Stimulated activated CD8-positive, alpha-beta memory T cell treated with anti-CD3 and anti-CD28 coated beads, Interleukin-12 subunit alpha, Interleukin-12 subunit beta, amount 100 ng/mL, for 24 hours (primary cell): Measurements from ENCODE around the gene FRS3.
A peak's percentile ranks its signal among the peaks of the same experiment; 100 is the strongest.
"Not testable (repeated sequence)": the region's sequence is repeated elsewhere in the genome, so short reads cannot be mapped to it uniquely, and the experiment has no call there.

ENCODE experiments used
- DNase-seq: peaks from one replicate; pipeline ENCODE4 v3.0.0-alpha.2; 2020; ENCODE audit errors: extremely low read depth

FRS3 gene, protein sequence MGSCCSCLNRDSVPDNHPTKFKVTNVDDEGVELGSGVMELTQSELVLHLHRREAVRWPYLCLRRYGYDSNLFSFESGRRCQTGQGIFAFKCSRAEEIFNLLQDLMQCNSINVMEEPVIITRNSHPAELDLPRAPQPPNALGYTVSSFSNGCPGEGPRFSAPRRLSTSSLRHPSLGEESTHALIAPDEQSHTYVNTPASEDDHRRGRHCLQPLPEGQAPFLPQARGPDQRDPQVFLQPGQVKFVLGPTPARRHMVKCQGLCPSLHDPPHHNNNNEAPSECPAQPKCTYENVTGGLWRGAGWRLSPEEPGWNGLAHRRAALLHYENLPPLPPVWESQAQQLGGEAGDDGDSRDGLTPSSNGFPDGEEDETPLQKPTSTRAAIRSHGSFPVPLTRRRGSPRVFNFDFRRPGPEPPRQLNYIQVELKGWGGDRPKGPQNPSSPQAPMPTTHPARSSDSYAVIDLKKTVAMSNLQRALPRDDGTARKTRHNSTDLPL

DNA sequence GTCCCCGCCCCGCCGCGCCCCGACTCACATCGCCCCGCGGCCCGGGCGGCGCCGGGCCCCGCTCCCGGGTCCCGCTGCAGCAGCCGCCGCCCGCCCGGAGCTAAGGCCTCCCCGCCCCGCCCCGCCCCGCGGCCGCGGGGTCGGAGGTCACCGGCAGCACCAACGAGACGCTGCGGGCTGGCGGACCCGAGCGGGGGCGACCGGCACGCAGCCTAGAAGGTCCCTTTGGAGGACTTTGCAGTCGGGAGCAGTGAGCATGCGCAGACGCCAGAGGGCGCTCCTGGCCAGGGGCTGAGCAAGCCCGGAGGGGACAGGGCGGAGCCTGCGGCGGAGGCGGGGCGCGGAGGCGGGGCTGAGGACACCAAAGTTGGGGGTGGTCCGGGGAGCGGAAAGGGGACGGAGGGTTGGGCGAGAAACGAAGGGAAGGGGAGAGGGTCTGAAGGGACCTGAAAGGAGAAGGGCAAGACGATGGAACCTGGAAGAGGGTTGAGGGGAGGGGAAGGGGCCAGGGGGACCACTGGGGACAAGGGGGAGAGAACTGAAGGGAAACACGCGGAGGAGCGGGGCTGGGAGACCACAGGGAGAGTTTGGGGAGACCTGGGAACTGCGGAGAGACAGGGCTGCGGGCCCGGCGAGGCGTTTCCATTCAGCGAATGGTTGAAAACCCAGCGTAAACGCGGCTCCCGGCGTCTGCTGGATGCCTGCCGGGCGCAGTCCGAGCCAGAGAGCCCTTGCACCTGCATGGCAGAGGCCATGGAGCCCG, at the start of gene FRS3:
TSS of gene FRS3 (minus strand) at position 113 of the 763 bp plus-strand sequence. CDS start 2,913 bp downstream, outside the sequence.
- DNase-seq: peak; percentile 97

DNA sequence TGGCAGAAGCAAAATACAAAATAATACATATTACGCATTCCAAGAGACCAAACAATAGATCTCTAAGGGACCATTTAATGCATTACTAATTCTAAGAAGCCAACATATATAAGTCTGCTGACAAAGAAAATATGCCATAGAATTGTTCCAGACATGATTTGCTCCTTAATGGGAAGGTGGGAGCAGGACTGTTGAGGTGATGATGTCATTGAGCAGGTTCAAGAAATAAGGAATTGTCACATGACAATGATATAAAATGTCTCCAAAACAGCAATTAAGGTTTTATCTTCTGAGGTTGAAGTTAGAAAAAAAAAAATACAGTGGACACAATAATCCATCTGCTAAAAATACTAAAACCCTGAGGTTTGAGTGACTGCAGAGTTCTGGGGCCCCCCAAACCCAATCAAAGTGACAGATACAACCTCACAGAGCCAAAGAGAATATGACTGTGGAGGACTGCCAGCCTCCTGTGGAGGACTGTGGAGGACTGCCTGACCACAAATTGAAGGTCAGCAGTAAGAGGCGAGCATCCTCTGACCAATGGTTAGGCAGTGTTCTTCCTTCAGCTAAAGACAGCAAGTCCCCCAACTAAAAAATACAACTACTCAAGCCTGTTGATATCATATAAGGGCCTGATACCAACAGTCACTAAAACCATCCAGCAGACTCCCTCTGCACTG, 46.8 kb upstream of the FRS3 start:
- DNase-seq: no peak

DNA sequence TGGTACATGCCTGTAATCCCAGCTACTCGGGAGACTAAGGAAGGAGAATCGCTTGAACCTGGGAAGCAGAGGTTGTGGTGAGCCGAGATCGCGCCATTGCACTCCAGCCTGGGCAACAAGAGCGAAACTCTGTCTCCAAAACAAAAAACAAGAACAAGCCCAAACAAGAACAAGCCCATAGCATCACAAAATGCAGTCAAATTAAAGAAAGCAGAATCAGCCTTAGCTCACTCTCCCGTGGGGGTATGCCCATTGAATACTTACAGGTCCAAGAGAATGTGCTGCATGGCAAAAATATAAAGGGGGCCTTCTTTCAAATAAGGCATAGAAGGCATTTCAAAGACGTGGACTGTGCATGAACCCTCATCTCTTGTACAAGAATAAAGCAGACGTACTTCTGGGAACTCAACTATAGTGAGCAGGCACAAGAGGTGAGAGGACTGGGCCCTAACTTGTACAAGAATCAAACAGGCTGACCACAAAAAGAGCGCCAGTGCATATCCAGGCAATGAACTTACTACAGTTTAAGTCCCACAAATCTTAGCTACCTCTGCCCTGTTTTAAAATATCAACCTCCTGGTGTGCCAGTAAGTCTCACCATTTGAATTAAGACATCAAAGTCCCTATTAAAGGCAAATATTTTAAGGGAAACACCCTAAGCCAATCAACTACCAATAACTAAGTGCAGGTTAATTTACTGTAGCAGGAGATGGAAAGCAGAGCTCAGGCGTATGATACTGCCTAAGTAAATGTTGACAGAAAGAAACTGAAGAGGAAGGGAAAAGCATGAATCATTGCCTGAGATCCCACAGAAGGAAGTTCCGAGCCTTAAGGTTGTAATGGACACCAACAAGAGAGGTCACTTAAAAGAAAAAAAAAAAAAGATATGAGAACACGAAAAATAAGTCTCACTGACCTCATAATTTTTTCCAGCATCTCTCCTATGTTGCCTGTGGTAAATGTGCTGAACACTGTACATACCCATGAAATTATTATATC, 45.2 kb upstream of the FRS3 start:
- no peak for DNase-seq

DNA sequence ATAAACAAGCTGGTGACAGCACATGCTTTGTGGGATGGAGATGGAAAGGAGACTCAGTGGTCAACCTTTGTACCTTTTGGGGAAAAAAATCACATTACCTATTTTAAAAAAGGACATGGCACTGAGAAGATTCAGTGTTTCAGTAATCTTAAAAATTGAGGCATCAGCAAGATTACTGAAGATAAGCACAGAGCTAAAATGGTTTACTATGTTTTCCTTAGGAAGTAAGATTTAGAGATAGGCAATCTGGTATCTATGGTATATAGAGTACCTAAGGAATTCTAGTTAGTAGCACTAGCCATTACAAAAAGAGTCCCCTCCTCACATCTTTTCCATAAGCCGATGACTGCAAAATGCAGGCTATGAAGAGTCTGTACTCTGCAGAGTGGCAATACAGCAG, 43.5 kb upstream of the FRS3 start:
- no peak for DNase-seq

DNA sequence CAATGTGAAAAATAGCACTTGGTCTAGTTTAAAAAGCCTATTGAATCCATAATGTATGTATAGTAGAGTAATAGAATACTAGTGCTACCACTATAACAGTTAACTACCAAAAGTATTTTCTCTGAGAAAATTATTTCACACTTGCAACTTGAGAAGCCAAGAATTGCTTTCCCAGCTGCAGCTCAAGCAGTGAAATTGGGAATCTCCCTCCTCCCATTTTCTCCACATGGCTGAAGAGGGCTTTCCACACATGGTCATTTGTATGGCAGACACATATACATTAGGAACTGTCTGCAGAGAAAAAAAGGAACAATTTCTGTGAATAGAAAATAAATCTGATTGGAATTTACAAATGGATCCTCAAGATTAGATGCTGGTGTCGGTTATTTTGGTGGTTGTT, 42.3 kb upstream of the FRS3 start:
- DNase-seq: no peak

DNA sequence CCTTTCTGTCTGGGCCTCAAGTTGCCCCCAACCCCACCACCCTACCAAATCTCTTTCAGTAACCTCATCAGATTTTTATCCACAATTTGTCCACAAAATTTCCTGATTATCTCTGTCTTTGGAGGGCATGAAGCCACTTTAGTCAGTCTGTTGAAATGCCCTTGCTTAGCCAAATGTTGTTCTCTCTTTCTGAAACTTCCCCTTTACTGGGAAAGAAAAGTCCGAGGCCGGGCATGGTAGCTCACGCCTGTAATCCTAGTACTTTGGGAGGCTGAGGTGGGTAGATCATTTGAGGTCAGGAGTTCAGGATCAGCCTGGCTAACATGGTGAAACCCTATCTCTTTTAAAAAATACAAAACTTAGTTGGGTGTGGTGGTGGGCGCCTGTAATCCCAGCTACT, 41.6 kb upstream of the FRS3 start:
- no peak for DNase-seq

DNA sequence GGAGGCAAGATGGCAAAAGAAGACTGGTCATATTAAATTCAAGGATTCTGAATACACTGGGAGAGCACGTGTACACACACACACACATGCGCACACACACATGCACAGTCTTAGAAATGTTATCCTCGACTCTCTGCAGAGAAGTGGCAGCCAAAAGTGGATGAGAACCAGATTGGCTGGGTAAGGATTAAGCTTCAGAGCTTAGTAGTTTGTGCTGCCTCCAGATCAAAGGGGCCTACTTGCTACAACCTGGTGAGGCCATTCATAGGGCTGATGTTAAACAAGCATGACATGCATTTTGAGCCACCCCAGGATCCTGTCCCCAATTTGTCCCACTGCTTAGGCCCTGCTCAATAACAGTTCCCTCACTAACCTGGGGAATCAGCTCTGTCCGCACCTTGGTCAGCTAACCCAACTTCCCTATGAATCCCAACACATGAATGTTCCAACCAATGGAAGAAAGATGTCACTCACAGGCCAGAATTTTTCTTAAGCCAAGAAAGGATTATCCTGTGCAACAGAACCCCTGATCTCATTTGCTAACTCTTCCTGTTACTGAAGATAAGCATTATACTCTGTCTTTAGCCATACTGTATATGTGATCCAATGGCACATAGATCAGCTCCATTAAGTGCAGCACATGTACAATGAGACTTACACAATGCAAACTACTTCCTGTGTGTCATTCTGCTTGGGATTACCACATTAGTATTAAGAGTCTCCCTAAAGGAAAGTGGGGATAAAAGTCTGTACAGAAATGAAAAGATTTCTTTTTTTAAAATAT, 38.8 kb upstream of the FRS3 start:
- no peak for DNase-seq

DNA sequence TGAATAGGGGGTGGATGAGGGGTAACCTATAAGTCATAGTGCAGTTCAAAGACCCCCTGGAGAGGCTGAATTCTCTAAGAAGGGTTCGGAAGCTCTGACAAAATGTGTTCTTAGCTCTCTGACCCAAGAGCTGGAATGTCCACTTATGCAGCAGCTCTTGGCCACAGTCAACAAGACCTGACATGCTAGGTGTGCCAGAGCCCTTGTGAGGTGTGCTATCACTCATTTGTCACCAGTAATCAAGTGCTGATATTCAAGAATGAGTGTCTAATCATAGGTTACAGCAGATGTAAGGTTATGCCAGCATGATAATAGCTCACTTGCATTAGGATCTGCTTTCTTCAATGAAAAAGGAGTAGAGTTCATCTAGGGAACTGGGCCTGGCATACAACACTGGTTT, 35.9 kb upstream of the FRS3 start:
- DNase-seq: no peak

DNA sequence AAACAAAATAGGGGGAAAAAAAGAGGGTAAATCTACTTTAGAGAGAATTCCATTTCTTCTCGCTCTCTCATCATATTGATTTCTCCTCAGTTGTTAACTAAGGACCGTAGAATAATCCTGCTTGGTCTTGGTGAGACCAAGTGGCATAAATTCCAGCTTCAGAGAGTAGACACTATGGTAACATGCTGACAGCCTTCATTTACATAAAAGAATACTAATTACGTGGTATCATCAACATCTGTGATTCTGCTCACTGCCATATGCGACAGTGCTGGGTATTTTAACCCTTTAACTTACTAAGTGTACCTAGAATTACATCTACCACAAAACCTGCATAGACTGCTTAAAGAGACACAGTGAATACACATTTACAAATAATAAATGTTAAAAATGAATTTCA, 34.9 kb upstream of the FRS3 start:
- no peak for DNase-seq

DNA sequence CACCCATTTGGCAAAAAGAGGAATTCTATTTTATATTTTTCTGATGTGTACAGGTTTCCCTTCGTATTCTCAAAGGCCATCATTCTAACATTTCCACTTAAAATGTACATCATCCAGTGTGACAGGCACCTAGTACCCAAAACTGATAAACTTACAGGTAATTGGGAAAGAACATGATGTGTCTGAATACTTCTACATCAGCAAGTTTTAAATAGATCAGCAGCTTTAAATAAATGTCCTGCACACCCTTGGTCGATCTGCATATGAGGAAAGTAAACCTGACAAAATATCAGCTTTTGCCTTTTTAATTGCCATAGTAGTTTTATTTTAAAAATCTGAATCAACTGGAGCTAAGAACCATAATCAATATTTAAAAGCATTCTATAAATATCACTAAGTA, 34.3 kb upstream of the FRS3 start:
- DNase-seq: no peak

DNA sequence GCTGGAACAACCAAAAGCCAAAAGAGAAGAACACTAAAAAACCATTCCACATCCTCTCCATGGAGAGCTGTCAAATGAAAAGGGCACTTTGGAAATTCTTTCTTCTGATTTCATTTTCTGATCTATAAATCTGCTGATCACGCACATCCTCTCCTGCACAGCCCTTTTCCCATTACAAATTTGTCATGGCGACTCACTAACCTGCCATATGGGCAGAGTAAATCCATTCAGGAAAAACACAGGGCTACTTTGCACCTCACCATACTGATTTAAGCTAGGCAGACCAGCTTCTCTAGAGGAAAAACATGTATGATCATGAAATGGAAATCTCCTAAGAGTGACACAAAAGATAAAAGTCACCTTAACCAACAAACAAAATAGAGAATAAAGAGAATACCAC, 33.8 kb upstream of the FRS3 start:
- DNase-seq: no peak

DNA sequence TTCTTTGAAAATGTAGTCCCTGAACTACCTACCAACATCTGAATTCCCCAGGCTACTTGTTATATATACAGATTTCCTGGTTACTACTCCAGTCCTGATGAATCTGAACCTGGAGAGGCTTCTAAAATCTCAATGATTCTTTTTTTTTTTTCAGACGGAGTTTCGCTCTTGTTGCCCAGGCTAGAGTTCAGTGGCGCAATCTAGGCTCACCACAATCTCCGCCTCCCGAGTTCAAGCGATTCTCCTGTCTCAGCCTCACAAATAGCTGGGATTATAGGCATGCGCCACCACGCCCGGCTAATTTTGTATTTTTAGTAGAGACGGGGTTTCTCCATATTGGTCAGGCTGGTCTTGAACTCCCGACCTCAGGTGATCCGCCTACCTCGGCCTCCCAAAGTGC, 32.2 kb upstream of the FRS3 start:
- not testable (repeated sequence) for DNase-seq

DNA sequence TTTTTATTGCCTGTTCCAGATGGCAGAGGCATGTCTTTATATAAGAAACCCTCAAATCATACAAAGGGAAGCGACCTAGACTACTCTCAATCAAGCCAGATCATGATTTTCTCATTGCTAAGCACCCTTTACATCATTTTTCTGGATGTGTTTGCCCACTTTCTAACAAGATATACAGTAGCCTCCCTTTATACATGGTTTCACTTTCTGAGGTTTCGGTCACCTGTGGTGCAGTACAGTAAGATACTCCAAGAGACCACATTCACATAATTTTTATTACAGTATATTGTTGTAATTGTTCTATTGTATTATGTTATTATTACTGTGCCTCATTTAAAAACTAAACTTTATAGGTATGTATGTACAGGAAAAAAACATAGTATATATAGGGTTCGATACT, 31.4 kb upstream of the FRS3 start:
- no peak for DNase-seq

DNA sequence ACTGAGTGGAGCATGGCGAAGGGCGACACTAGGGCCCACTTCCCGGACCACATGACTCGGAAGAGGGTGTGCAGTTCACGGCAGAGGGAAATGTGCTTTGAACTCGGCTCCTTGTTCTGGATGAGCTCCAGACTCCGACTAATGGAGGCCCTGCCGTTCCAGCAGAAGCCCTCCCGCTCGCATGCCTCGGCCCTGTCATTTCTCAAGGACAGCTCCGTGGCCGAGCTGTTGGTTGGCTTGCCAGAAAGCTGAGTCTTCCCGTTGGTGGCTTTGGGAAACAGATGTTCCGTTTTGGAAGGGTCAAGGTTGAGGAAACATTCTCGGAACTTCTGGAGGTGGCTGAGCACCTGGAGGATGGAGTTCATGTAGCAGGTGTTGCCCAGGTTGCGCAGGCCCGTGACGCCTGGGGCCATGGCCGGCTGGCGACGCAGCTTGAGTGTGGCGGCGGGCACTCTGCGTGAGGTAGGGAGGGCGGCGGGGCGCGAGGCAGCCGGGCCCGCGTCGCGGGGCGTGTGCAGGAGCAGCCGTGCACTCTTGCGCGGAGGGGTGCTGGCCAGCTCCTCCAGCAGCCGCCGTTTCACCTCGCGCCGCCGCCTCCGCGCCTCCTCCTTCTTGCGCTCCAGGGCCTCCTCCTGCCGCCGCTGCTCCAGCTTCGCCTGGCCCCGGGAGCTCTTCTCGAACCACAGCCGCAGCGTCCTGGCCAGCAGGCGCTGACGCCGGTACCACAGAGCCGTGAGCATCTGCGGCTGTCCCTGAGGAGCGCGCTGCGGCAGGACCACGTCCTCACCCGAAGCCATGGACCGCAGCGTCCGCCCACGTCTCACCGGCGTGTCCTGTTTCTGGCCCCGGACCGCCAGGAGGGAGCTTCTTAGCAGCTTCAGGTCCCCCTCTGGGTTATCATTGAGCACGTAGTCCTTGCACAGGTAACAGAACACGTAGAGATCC, 26.4 kb upstream of the FRS3 start:
- no peak for DNase-seq

DNA sequence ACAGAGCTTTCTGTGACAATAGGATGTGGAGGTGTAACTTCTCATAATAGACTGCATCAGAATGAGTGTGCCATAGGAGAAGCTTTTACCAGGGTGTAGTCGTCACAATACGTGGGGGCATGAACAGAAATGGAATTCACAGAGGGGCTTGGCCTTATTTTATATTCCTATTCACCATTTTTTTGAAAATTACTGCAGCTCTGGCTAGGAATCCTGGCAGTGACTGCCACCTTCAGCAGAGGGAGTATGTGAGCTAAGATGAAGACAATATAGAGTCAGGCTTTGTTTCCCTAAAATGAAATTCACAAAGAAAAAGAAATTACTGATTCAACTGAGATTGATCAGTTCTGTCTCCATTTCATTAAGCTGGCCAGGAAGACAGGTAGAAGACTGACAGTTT, 21.7 kb upstream of the FRS3 start:
- DNase-seq: no peak

DNA sequence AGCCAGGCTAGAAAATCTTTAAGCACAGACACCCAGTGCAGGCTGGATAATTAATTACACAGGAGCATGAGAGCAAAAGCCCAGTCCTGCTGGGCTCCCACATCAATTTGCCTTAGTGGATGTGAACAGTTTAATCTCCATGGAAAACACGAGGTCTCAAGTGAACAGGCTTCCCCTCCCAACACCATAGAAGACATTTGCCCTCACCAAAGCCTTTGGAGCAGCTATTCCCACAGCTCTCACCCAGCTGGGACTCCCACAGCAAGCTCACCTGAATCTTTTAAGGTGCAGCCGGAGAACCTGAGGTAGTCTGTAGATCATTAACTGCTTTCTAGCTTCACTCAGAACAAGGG, 19.8 kb upstream of the FRS3 start:
- DNase-seq: no peak

DNA sequence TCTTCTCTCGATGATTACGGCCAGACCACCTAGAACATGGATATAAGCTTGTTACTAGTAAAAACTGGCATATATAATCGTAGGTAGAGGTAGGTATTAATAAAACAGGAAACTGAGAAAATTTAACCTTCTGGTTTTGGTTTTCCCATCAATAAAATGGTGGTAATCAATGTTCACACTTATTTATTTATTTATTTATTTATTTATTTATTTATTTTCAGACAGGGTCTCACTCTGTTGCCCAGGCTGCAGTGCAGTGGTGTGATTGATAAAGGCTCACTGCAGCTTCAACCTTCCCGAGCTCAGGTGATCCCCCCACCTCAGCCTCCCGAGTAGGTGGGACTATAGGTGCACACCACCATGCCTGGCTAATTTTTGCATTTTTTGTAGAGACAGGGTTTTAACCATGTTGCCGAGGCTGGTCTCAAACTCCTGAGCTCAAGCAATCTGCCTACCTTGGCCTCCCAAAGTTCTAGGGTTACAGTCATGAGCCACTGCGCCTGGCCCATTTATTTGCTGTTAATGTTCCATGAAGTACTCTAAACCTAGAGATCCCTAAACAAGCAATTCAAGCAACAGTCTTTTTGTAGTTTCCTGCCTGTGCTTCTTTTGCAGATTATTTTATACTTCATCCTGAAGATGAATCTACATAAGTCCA, 19.3 kb upstream of the FRS3 start:
- no peak for DNase-seq

DNA sequence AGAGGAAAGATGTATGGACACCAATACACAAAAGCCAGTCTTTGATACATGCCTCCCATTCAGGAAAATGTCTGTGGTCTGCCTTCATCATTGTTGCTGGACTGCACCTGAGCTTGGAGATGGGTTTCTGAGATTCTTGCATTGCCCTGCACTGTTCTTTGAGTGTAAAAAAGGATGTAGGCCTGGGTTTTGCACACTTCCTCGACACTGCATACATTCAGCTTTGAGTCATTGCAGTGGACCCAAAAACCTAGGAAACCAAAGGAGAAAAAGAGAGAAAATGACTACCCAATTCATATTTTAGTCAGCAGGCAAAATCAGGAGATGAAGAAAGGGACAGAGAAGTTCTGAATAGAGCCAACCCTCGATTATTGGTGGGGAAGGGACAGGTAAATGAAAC, 16.8 kb upstream of the FRS3 start:
- DNase-seq: no peak

DNA sequence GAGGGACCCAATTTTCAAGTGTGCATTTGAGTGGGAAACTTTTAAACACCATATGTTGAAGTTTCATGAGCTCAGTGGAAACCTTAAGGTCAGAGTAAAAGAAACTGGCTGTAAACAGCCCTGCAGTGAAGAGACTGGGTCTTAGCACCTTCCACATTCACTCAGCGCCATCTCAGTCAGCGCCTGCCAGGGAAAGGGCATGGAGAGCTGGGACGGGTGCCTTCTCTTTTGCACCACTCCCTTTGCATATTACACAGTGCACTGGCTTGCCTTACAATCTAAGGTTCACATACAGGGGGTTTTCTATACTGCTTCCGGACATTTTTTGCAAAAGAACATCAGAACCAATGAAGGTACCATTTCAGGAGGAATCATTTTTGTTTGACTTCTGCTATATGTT, 12.3 kb upstream of the FRS3 start:
- no peak for DNase-seq
